ENCODE measurements around the gene TET2.
A peak's percentile ranks its signal among the peaks of the same experiment; 100 is the strongest.

The TET2 gene

DNA sequence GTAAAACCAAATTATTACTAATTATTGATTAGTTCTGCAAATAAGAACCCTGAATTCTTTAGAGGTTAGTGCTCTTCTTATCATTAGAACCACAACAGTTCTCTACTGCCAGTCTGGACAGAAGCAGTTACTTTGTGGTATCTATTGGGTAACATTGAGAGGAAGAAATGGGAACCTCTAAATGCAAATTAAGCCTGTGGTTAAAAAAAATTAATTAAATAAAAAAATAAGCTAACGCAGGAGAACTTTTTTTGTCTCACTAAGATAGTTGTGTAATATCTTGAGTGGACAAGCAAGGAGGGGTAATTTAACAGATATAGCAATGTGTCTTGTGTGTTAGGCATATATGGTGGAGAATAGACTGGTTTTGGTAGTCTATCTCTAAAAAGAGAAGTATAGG lies 32.9 kb upstream of the TET2 start:
- DNase-seq (ENCODE audit: low read depth) = no peak
- TF ChIP-seq, protein P1, sequence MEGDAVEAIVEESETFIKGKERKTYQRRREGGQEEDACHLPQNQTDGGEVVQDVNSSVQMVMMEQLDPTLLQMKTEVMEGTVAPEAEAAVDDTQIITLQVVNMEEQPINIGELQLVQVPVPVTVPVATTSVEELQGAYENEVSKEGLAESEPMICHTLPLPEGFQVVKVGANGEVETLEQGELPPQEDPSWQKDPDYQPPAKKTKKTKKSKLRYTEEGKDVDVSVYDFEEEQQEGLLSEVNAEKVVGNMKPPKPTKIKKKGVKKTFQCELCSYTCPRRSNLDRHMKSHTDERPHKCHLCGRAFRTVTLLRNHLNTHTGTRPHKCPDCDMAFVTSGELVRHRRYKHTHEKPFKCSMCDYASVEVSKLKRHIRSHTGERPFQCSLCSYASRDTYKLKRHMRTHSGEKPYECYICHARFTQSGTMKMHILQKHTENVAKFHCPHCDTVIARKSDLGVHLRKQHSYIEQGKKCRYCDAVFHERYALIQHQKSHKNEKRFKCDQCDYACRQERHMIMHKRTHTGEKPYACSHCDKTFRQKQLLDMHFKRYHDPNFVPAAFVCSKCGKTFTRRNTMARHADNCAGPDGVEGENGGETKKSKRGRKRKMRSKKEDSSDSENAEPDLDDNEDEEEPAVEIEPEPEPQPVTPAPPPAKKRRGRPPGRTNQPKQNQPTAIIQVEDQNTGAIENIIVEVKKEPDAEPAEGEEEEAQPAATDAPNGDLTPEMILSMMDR (conservative IDR thresholded peaks at IDR 0.05; ENCODE audit: control insufficient read depth, insufficient read depth, low read depth, low read length) = no peak
- no peak overlapping the region for H3K4me3 ChIP-seq (ENCODE audit: control insufficient read depth, low read depth, low read length)

DNA sequence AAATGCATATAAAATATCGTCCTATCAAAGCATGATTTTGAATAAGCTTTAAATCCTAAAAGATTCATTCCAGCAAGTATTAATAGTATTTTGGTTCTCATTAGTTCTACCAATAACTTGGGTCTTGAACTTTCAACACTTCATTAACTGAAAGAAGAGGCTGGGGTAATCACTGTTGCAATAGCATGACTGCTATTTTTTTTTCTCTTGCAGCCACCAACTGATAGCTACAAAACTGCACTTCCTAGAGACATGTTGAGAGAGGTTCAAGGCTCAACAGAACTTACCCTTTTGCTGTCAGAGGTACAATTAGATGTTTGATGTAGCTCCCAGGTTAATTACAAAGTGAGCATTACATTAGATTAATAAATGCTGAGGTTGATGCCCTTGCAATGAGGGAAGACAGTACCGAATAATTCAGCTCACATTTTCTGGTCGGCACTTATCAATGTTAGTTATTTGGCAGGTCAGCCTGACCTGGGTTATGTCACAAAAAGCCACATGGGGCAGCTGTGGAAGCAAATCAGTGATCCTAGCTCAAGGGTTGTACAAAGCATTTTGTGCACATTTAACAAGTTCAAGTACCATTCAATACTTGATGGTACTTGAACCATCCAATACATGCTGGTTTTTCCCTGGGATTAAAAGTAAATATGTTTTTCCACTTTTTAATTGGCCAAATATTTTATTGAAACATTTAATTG lies 29.9 kb upstream of the TET2 start:
- no peak for DNase-seq (ENCODE audit: low read depth)

DNA sequence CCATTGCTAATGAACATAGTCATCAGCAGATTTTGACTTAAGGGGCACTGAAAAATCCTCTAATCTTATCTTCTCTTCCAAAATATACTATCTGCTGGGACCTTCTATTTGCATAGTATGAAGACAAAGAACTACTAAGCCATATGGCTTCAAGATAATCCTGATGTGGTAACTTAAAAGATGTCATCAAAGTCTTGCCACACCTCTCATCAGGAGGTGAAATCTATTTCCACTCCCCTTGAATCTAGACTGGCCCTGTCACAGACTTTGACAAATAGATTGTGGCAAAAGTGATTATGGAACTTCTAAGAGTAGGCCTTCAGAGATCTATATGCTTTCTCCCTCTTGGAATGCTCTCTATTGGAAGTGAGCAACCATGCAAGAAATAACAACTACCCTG lies 27.3 kb upstream of the TET2 start:
- TF ChIP-seq, protein P1 (conservative IDR thresholded peaks at IDR 0.05; ENCODE audit: control insufficient read depth, insufficient read depth, low read depth, low read length) = no peak
- DNase-seq (ENCODE audit: low read depth) = no peak
- no peak overlapping the region for H3K4me3 ChIP-seq (ENCODE audit: control insufficient read depth, low read depth, low read length)

More for the DNA sequence above, 29.9 kb upstream of the TET2 start:
- H3K4me3 ChIP-seq (ENCODE audit: control insufficient read depth, low read depth, low read length) = no peak overlapping the region
- TF ChIP-seq, protein P1 (conservative IDR thresholded peaks at IDR 0.05; ENCODE audit: control insufficient read depth, insufficient read depth, low read depth, low read length) = no peak

DNA sequence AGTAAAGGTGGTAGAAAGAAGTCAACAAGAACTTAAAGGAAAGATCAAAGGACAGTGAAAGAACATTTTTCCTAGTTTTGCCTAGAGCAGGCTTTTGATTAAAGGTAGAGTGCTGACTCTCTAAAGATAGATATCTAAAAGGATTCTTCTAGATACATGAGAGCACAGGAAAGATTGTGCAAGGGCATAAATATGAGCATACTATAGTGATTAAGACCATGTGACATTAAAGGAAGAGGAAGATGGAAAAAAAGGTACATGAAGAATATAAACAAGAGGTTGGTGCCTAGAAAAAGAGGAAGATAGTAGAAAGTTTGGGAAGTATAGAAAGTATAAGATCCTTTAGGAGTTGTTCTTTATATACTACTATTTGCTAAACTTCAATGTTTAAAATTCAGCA lies 26.1 kb upstream of the TET2 start:
- no peak for DNase-seq (ENCODE audit: low read depth)
- no peak overlapping the region for H3K4me3 ChIP-seq (ENCODE audit: control insufficient read depth, low read depth, low read length)
- TF ChIP-seq, protein P1 (conservative IDR thresholded peaks at IDR 0.05; ENCODE audit: control insufficient read depth, insufficient read depth, low read depth, low read length) = no peak

DNA sequence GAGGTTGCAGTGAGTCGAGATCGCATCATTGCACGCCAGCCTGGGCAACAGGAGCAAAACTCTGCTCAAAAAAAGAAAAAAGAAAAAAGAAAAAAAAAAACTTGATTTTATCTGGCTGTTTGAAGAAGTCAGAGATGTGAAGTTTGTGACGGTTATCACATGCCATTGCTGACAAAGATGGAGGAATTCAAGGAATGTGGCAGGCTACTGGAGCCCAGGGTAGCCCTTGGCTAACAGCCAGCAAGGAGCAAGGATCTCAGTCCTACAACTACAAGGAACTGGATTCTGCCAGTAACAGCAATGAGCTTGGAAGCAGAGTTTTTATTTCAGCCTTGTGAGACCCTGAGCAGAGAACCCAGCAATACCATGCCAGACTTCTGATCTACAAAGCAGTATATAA lies 24.3 kb upstream of the TET2 start:
- TF ChIP-seq, protein P1 (conservative IDR thresholded peaks at IDR 0.05; ENCODE audit: control insufficient read depth, insufficient read depth, low read depth, low read length) = no peak
- DNase-seq (ENCODE audit: low read depth) = no peak
- H3K4me3 ChIP-seq (ENCODE audit: control insufficient read depth, low read depth, low read length) = no peak overlapping the region

DNA sequence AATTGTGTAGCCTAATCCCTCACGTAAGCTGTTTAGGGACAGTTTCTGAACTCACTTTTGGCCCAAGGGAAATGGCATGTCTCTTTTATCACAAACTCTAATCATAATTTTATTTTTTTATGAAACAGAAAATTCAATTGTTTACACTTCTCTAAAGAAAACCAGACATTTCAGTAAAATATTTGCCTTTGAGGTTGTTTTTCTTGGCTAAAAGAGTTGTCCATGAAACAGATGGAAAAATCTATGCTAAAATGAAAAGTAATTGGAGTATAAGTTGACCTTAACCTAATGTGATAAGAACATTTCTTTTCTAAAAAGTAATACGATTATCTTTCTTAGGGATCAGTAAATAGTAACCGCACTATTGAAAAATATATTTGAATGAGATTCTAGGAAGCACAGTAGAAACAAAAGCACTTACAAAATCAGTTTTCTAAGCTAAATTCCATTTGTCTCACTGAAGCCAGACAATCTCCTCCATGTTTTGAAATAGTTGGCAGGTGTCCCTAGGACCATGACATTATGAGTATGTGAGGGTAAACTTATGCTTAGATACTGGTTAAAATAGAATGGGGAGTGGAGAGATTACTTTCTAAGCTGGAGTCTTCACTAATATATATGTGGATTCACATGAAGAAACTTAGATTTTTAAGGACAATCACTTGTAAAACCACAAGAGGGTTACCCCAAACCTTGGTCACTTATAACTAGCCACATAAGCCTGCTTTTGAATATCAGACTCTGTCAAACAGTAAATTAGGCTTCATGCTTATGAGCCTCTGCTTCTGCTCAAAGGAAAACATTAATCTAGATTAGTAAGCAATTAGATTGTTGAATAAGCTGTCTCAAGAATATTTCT lies 20.1 kb upstream of the TET2 start:
- DNase-seq (ENCODE audit: low read depth) = peak; percentile 22
- H3K4me3 ChIP-seq (ENCODE audit: control insufficient read depth, low read depth, low read length) = no peak overlapping the region
- TF ChIP-seq, protein P1 (conservative IDR thresholded peaks at IDR 0.05; ENCODE audit: control insufficient read depth, insufficient read depth, low read depth, low read length) = no peak

All from fibroblast of mammary gland (primary cell).